NCI-H1694 treated with DMSO at 0.1 percent for 48 hours (cell line): ENCODE results near the gene PRPF8.

Source experiments
- DNase-seq: peaks from one replicate; lab custom pipeline; 2025; lab: John Stamatoyannopoulos, UW

PRPF8 gene

GRCh38 chr17:1644493-1645206 is 40.0 kb downstream of the PRPF8 start:
- no peak for DNase-seq

DNA sequence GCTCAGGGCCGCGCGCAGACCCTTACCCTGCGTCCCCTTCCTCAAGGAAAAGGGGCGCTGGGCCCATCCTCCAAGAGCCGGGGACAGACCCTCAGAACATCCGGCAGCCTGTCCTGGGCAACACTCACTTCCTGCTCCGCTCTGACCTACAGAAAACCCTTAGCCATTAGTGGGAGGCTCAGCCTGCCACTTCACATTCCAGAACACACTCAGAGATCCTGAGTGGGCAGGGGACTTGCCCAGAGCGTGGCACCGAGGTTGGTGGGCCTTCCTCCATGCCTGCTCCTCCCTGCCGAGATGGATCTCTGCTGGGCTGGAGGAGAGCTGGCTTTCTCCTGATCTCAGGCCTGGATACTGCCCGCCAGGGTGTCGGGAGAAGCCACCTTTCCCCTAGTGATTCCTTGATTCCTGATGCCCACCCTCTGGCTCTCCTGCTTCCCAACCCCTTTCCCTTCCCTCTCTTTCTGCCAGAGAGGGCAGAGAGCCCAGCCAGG is 40.6 kb downstream of the PRPF8 start:
- DNase-seq, result no peak

- no peak for DNase-seq
Observed at GRCh38 chr17:1643293-1643998, 41.2 kb downstream of the PRPF8 start.

DNA sequence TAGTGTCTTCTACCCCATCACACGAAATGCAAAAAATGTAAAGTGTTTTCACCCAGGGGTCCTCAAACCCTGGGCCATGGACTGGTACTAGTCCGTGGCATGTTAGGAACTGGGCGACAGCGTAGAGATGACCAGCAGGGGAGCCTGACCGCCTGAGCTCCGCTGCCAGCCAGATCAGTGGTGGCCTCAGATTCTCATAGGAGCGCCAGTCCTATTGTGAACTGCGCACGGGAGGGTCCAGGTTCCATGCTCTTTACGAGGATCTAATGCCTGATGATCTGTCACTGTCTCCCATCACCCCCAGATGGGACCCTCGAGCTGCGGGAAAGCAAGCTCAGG is 43.6 kb downstream of the PRPF8 start:
- no peak for DNase-seq

GRCh38 chr17:1640329-1641064 is 44.2 kb downstream of the PRPF8 start:
- no peak for DNase-seq

- DNase-seq, result no peak
Observed at GRCh38 chr17:1639549-1640180, 45.0 kb downstream of the PRPF8 start.

DNA sequence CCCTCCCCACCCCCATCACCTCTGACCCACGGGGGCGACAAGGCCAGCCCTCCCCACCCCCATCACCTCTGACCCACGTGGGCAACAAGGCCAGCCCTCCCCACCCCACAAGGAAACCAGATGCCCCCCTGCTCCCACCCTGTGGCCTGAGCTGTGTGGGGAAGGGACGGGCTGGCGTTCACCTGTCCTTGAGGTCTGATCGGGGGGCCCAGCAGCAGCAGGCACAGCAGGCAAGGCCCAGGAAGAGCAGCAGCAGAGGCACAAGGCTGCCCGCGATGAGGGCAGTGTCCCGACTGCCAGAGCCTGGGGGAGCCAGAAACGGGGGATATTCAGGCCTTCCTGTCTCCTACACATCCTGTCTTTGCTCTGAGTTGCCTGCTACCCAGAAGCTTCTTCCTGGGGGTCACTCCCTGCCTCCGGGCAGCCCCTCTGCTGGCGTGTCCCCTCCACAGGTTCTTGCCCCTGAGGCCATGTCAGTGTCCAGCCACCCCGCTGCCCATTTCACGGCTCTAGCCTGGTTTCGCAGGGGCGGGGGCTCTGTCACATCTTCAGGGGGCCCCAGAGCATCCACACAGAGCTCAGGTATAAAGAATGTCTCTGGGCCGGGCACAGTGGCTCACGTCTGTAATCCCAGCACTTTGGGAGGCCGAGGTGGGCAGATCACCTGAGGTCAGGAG is 45.9 kb downstream of the PRPF8 start:
- DNase-seq, result no peak

- DNase-seq, result no peak
Observed at GRCh38 chr17:1638171-1638590, 46.5 kb downstream of the PRPF8 start.

DNA sequence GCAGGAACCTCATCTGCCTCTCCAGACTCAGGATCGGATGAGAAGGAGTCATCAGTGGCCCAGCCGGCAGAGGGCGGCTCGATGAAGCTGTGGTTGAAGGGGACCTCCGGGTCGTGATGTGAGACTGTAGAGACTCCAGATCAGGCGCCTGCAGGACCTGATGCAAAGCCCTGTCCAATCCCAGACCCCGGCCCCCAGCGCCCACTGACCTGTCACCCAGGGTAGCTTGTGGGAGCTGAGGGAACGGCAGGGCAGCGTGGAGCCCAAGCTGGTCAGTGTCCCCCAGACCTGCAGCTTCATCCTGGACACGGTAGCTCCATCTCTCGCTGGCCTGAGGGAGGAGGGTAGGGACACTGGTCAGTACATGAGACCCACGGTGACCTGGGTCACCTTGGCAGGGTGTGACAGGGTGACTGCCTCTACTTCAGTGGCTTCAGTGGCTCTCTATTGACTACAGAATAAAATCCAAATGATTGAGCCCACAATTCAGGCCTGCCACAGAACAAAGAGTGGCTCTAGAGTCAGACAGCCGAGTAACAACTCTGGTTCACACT is 47.9 kb downstream of the PRPF8 start:
- DNase-seq, result no peak

DNA sequence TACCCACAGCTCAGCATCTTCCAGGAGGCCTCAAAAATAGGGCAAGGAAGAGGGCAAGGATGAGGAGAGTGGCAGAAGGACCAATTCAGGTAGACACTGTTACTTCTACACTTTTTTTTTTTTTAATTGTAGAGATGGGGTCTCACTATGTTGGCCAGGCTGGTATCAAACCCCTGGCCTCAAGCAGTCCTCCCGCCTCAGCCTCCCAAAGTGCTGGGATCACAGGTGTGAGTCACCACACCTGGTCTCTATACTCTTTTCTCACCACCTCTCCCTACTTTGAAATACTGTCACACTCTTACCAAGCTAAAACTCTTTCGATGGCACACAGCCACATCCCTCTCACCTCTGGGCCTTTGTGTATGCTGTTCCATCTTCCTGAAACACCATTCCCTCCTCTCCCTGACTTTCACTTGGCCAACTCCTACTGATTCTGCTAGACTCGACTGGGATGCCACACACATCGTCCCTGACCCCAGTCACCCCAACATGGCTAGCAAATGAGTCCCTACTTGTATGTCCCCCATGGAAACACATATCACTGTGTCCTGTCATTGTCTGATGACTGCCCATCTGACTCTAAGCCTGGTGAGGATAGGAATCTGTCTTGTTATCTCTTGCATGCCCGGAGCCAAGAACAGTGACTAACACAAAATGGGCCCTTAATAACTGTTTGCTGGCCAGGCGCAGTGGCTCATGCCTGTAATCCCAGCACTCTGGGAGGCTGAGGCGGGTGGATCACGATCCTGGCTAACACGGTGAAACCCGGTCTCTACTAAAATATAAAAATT is 48.8 kb downstream of the PRPF8 start:
- no peak for DNase-seq

DNA sequence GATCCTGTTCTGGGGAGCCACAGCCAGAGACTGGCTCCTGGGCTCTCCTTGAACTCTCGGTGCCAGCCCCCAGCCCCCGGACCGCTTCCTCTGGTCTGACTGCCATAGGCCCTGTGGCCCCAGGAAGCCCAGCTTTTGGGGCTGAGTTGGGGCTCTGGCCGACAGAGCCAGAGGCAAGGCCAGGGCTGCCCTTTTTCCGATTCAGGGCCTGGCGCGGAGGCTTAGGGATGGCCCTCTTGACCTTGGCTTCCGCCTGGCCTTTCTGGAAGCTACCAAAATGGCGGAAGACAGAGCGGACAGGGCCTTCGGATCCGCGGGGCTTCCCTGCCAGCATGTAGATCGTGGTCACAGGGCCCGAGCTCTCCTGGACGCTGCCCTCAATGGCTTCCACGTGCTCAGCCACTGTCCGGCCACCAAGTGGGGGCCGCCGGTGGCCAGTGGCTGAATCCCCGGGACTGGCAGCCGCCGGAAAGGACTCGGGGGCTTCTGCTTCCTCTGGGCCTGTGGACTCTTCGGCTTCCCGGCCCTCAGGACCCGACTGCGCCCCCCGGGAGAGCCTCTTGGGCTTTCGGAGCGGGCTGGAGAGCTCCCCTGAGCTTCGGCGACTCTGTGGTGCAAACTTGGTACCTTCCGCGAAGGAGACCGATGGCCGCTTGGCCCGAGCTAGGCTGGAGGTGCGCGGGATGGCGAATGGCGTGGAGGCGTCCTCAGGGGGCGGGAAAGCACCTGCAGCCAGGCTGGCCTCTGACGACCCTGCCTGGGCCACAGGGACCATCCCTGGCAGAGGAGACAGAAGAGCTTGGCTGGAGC is 49.6 kb downstream of the PRPF8 start:
- no peak for DNase-seq

GRCh38 chr17:1630662-1631061 is 54.0 kb downstream of the PRPF8 start:
- DNase-seq, result no peak

- DNase-seq, result peak; percentile 30
Observed at GRCh38 chr17:1629504-1630310, 55.0 kb downstream of the PRPF8 start.

DNA sequence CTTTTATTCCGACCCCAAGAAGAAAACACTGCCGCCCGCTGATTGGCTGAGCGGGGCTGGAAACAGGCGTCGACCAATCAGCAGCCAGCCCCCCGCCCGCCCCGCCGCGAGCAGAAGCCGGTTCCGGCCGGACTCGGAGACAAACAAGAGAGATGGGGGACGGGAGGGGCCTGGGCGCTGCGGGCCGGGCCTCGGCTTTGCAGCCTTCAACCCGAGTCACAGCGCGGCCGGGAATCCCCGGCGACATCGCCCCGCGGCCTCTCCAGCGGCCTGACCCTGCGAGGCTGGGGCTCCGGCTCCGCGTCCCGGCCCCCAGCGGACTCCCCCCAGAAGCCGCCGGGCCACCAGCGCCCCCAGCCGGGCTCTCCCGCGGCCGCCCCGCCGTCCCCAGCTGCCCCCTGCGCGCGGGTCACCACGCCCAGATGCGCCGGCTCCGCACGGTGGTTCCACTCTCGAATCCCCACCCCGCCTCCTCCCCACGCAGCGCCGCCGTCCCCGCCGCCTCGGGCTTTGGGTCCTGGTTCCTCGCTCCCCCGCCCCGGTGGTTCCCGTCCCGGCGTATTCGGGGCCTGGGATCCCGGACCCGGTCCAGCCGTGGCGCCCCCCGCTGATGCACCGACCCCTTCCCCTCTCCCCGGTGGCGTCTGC is 55.7 kb downstream of the PRPF8 start:
- peak; percentile 90 for DNase-seq

DNA sequence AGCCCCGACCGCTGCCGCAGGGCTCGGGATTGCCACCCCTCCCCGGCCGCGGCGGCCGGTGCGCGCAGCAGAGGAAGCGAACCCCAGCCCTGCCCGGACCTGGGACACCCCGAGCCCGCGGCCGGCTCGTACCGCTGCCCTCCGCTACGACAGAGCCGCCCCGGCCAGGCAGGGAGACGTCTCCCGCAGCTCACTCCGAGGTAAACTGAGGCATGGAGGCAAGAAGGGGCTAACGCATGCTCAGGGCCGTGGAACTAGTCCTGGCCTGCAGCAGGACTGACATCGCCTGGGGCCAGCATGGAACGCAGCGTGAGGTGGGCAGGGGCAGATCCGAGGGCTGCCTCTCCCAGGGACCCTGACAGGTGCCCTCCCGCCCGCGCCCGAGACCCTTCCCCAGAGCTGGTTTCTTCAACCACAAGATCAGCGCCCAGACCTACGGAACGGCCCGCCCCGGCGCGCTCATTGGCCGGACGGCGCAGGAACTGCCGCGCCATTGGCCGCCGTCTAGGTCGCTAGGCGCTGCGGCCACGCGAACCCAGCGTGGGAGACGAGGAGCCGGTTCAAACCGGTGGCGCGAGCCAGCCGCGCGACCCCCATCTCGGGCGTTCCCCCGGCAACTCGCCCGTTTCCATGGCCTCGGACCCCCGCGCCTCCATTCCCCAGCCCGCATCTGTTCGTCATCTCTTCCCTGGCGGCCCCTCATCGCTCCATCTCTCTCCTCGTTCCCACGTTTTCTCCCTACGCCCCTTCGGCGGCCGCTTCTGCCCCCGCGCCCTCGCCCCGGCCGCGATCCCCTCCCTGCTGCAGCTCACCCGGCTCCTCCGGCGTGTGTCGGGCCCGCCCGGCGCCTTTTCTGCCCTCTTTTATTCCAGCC is 56.4 kb downstream of the PRPF8 start, which contains the start of gene SLC43A2:
Gene SLC43A2, minus strand, starts transcription at position 853 of the 874 bp plus-strand sequence. CDS start 960 bp downstream, outside the sequence.
- peak; percentile 74 for DNase-seq

- no peak for DNase-seq
Observed at GRCh38 chr17:1627182-1627981, 57.3 kb downstream of the PRPF8 start.
